GM21737 (cell line): ENCODE data around the gene GGTLC3.
"Not testable (repeated sequence)": the region's sequence is repeated elsewhere in the genome, so short reads cannot be mapped to it uniquely, and the experiment has no call there.

Experiments
- ATAC-seq: cut with Tn5 transposase; IDR thresholded peaks from one replicate; pipeline ENCODE4 v1.9.1; 2021; ENCODE audit warnings: mild to moderate bottlenecking, moderate library complexity; ENCODE audit not compliant: unreplicated experiment

The GGTLC3 gene

GRCh38 chr22:18522762-18523161, 4.8 kb upstream of the GGTLC3 start:
- not testable (repeated sequence) for ATAC-seq

GRCh38 chr22:18513454-18513853, 4.5 kb downstream of the GGTLC3 start:
- ATAC-seq, result not testable (repeated sequence)

GRCh38 chr22:18512378-18512777, 5.6 kb downstream of the GGTLC3 start:
- not testable (repeated sequence) for ATAC-seq

GRCh38 chr22:18511327-18511726, 6.6 kb downstream of the GGTLC3 start:
- ATAC-seq, result not testable (repeated sequence)

GRCh38 chr22:18496227-18496626, 21.7 kb downstream of the GGTLC3 start:
- ATAC-seq, result not testable (repeated sequence)
